HepG2 (cell line): ENCODE results near the gene FBXO24. TPM values are rescaled to one million over a fixed set of nuclear protein-coding genes. Genes with fewer than 3 reads are reported as not detected.

Experiments used
- AGO2 ChIP-seq: fragments of 200-400 bp; formaldehyde crosslinking; optimal IDR thresholded peaks from 2 replicates; pipeline ENCODE3; 2017; ENCODE audit warnings: mild to moderate bottlenecking, low read depth, low read length, moderate library complexity
- ATRX ChIP-seq: sonication (generic); formaldehyde crosslinking; IDR thresholded peaks from 2 replicates; pipeline ENCODE4 v1.4.0; 2020; ENCODE audit warnings: missing genetic modification reagents, borderline replicate concordance
- HDAC2 ChIP-seq: sonication (generic); formaldehyde crosslinking; IDR thresholded peaks from 2 replicates; pipeline ENCODE4 v1.4.0; 2020; ENCODE audit warnings: missing genetic modification reagents
- HNRNPK ChIP-seq: fragments of 200-400 bp; formaldehyde crosslinking; IDR thresholded peaks from 2 replicates; pipeline ENCODE4 v1.6.1; 2018; ENCODE audit warnings: low read length, low read depth, moderate library complexity, mild to moderate bottlenecking; ENCODE audit not compliant: poor library complexity, severe bottlenecking
- MXI1 ChIP-seq: IDR thresholded peaks from 3 replicates; pipeline ENCODE4 v1.6.1; 2012; ENCODE audit warnings: low read depth, low read length, inconsistent platforms, borderline replicate concordance
- NCOA1 ChIP-seq: sonication (generic); formaldehyde crosslinking; IDR thresholded peaks from 2 replicates; pipeline ENCODE4 v1.9.0; 2021; ENCODE audit warnings: missing genetic modification reagents
- RAD21 ChIP-seq: fragments of 450-650 bp; formaldehyde crosslinking; IDR thresholded peaks from 2 replicates; pipeline ENCODE4 v1.5.0; 2020; ENCODE audit warnings: mild to moderate bottlenecking
- SIN3B ChIP-seq: fragments of 150-350 bp; IDR thresholded peaks from 2 replicates; pipeline ENCODE4 v1.6.1; 2014; ENCODE audit warnings: low read length
- SP4 ChIP-seq: sonication (generic); formaldehyde crosslinking; IDR thresholded peaks from 2 replicates; pipeline ENCODE4 v1.8.1; 2023; ENCODE audit warnings: mild to moderate bottlenecking, missing genetic modification reagents
- SRY ChIP-seq: sonication (generic); formaldehyde crosslinking; IDR thresholded peaks from 2 replicates; pipeline ENCODE4 v1.8.0; 2022; ENCODE audit warnings: mild to moderate bottlenecking, missing genetic modification reagents
- TBX3 ChIP-seq: fragments of 450-650 bp; IDR thresholded peaks from 2 replicates; pipeline ENCODE4 v1.6.1; 2017; ENCODE audit warnings: antibody characterized with exemption, mild to moderate bottlenecking, inconsistent platforms, borderline replicate concordance
- TMF1 ChIP-seq: sonication (generic); formaldehyde crosslinking; IDR thresholded peaks from 2 replicates; pipeline ENCODE4 v1.8.1; 2022; ENCODE audit warnings: low read depth, missing genetic modification reagents
- ZNF766 ChIP-seq: sonication (generic); formaldehyde crosslinking; IDR thresholded peaks from 2 replicates; pipeline ENCODE4 v1.5.0; 2020; ENCODE audit warnings: missing genetic modification reagents, borderline replicate concordance
- polyA plus RNA-seq, 8 experiments: library from polyadenylated mRNA; depleted of rRNA in 3 of 8; stranded (reverse) in 7 of 8; unstranded in 1 of 8; fragments of >200 nt; fragmentation: Illumina TruSeq in 4 of 8; extraction: Trizol in 4 of 8; gene quantifications; 2 replicates each; pipeline versions ENCODE4 v1.2.1 to v1.2.3, GENCODE V29; 2011 to 2016; ENCODE audit warnings: low read depth in 4 of 8, missing spikeins in 1 of 8, mixed read lengths in 1 of 8; ENCODE audit not compliant: insufficient read depth in 1 of 8
- total RNA-seq, 5 experiments: library from RNA; depleted of rRNA; stranded (reverse); fragments of >200 nt; fragmentation: Illumina TruSeq; extraction: Trizol; gene quantifications; 2 replicates each; pipeline ENCODE4 v1.2.3, GENCODE V29; 2016; ENCODE audit warnings: low read depth in 1 of 5
- TF ChIP-seq, protein P1 (sequence below): sonication (generic); formaldehyde crosslinking; IDR thresholded peaks from 2 replicates; pipeline ENCODE4 v1.4.0; 2020; ENCODE audit warnings: missing genetic modification reagents
- TF ChIP-seq, protein P2 (sequence below): sonication (generic); formaldehyde crosslinking; IDR thresholded peaks from 2 replicates; pipeline ENCODE4 v1.9.0; 2022; ENCODE audit warnings: low read depth, missing genetic modification reagents
- TF ChIP-seq, protein P3 (sequence below): sonication (generic); formaldehyde crosslinking; IDR thresholded peaks from 2 replicates; pipeline ENCODE4 v1.9.0; 2022; ENCODE audit warnings: missing genetic modification reagents, mild to moderate bottlenecking, borderline replicate concordance
- TF ChIP-seq, protein P4 (sequence below): sonication (generic); formaldehyde crosslinking; IDR thresholded peaks from 2 replicates; pipeline ENCODE4 v1.5.0; 2020; ENCODE audit warnings: missing genetic modification reagents
- TF ChIP-seq, protein P5 (sequence below): sonication (generic); formaldehyde crosslinking; IDR thresholded peaks from 2 replicates; pipeline ENCODE4 v1.4.0; 2020; ENCODE audit warnings: mild to moderate bottlenecking, missing genetic modification reagents

Gene FBXO24
- total and polyA plus RNA-seq, 2 of the 13 experiments (the other 11 are each of a cell fraction or from before 2014, with no cell fraction given) = 0.20 to 0.55 TPM

DNA sequence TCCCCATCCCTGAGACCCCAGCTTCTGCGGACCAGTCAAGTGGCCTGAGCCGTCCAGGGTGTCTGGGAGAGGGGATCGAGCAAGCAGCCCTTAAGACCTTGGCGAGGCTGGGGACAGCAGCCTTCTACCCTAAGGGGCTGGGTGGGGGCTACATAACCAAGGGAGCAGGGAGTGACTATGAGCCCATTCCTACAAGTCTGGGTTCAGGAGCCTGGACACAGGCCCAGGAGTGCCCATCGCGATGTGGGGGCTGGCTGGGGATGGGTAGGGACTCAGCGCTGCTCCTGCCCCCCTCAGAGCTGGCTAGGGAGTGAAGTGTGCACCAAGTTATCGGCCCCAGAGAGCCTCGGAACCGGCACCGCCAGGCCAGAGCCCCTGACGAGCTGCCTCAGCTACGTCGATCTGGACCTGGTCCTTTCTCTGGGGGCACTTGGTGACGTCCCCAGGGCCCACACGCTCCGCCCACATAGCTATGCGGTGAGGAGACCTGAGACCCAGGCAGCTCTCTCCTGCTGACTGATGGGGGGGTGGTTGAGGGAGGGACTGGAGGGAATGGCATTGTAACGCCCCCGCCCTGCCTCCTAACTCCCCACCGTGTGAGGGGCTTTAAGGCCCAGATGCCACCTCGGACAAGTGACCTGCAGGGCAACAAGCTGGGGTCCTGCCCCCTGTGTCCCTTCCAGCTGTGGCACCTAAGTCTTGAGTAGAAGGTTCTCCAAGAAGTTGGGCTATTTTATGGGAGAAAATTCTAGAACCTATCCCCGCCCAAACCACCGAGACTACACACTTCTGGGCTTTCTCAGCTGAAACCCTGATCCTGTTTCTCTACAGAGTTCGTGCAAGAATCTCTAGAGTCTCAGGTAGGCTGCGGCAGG, 14.9 kb upstream of the FBXO24 start (continued):
- TF ChIP-seq, protein P1, sequence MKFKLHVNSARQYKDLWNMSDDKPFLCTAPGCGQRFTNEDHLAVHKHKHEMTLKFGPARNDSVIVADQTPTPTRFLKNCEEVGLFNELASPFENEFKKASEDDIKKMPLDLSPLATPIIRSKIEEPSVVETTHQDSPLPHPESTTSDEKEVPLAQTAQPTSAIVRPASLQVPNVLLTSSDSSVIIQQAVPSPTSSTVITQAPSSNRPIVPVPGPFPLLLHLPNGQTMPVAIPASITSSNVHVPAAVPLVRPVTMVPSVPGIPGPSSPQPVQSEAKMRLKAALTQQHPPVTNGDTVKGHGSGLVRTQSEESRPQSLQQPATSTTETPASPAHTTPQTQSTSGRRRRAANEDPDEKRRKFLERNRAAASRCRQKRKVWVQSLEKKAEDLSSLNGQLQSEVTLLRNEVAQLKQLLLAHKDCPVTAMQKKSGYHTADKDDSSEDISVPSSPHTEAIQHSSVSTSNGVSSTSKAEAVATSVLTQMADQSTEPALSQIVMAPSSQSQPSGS (CRISPR knock-in tag) = no peak
- TF ChIP-seq HNRNPK (peak; percentile 58), SRY (CRISPR knock-in tag) (peak; percentile 75; the same call in 1 of the 2 replicates), SIN3B (peak; percentile 37; the same call in 1 of the 2 replicates), AGO2 (peak; percentile 100), TBX3 (no peak), TMF1 (peak; percentile 48; the same call in 1 of the 2 replicates), NCOA1 (CRISPR knock-in tag) (peak; percentile 26; the same call in 1 of the 2 replicates), SP4 (no peak), MXI1 (0 out of 3 replicates have a peak, but pooled peaks have one; percentile 16), ZNF766 (peak; percentile 80; the same call in 1 of the 2 replicates), ATRX (no peak), RAD21 (CRISPR knock-in tag) (peak; percentile 52; the same call in 1 of the 2 replicates), HDAC2 (no peak)
- TF ChIP-seq, protein P2, sequence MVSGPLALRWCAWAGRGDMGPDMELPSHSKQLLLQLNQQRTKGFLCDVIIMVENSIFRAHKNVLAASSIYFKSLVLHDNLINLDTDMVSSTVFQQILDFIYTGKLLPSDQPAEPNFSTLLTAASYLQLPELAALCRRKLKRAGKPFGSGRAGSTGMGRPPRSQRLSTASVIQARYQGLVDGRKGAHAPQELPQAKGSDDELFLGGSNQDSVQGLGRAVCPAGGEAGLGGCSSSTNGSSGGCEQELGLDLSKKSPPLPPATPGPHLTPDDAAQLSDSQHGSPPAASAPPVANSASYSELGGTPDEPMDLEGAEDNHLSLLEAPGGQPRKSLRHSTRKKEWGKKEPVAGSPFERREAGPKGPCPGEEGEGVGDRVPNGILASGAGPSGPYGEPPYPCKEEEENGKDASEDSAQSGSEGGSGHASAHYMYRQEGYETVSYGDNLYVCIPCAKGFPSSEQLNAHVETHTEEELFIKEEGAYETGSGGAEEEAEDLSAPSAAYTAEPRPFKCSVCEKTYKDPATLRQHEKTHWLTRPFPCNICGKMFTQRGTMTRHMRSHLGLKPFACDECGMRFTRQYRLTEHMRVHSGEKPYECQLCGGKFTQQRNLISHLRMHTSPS (CRISPR knock-in tag) = peak; percentile 34; the same call in 1 of the 2 replicates
- TF ChIP-seq, protein P3, sequence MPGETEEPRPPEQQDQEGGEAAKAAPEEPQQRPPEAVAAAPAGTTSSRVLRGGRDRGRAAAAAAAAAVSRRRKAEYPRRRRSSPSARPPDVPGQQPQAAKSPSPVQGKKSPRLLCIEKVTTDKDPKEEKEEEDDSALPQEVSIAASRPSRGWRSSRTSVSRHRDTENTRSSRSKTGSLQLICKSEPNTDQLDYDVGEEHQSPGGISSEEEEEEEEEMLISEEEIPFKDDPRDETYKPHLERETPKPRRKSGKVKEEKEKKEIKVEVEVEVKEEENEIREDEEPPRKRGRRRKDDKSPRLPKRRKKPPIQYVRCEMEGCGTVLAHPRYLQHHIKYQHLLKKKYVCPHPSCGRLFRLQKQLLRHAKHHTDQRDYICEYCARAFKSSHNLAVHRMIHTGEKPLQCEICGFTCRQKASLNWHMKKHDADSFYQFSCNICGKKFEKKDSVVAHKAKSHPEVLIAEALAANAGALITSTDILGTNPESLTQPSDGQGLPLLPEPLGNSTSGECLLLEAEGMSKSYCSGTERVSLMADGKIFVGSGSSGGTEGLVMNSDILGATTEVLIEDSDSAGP (CRISPR knock-in tag) = peak; percentile 37; the same call in 1 of the 2 replicates
- TF ChIP-seq, protein P4, sequence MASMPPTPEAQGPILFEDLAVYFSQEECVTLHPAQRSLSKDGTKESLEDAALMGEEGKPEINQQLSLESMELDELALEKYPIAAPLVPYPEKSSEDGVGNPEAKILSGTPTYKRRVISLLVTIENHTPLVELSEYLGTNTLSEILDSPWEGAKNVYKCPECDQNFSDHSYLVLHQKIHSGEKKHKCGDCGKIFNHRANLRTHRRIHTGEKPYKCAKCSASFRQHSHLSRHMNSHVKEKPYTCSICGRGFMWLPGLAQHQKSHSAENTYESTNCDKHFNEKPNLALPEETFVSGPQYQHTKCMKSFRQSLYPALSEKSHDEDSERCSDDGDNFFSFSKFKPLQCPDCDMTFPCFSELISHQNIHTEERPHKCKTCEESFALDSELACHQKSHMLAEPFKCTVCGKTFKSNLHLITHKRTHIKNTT = no peak
- TF ChIP-seq, protein P5, sequence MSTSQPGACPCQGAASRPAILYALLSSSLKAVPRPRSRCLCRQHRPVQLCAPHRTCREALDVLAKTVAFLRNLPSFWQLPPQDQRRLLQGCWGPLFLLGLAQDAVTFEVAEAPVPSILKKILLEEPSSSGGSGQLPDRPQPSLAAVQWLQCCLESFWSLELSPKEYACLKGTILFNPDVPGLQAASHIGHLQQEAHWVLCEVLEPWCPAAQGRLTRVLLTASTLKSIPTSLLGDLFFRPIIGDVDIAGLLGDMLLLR (CRISPR knock-in tag) = peak; percentile 32; the same call in 1 of the 2 replicates
